ENCODE measurements around the gene GMIP. TPM values are rescaled to one million over a fixed set of nuclear protein-coding genes. Genes with fewer than 3 reads are reported as not detected.
A peak's percentile ranks its signal among the peaks of the same experiment; 100 is the strongest.
"Not testable (repeated sequence)": the region's sequence is repeated elsewhere in the genome, so short reads cannot be mapped to it uniquely, and the experiment has no call there.

GMIP gene
- total and polyA plus RNA-seq, 11 donors, result 1.1 to 21.7 (median 2.5) TPM

- Histone ChIP-seq H3K27me3 (no peaks in the 10 kb centered on the region), H3K4me3 (no peak overlapping the region), H3K36me3 (peaks cover 5 to 73% (median 16%) of the 10 kb centered on the region in 9 donors), H3K4me1 (peaks cover 0 to 10% (median 7%) of the 10 kb centered on the region in 12 donors), H3K9me3 (peaks cover 0 to 52% (median 4%) of the 10 kb centered on the region in 12 donors), H3K27ac (no peak overlapping the region)
- TF ChIP-seq POLR2A (IDR thresholded peaks at IDR 0.05), result no peak
- no peak for TF ChIP-seq CTCF (IDR thresholded peaks at IDR 0.05)
- DNase-seq (no peak), ATAC-seq (no peak)
- intact Hi-C loops (cut with DNase I), result no loop called here
- 96 to 100% (median 98%) methylated on average over 6 of the region's 6 CpGs for WGBS, 4 donors
These were observed 30.9 kb upstream of the GMIP start for GRCh38 chr19:19674315-19674714.

- TF ChIP-seq POLR2A (IDR thresholded peaks at IDR 0.05), result no peak
- no peak for TF ChIP-seq CTCF (IDR thresholded peaks at IDR 0.05)
- Histone ChIP-seq H3K9me3 (peaks cover 0 to 37% (median 0%) of the 10 kb centered on the region in 12 donors), H3K36me3 (peaks cover 0 to 58% (median 4%) of the 10 kb centered on the region in 9 donors), H3K4me3 (no peak overlapping the region), H3K4me1 (peaks cover 0 to 18% (median 9%) of the 10 kb centered on the region in 12 donors), H3K27ac (no peak overlapping the region), H3K27me3 (no peaks in the 10 kb centered on the region)
- WGBS, 4 donors, result 92 to 95% (median 94%) methylated on average over 3 of the region's 3 CpGs
- no peak for ATAC-seq
- DNase-seq, result no peak
- intact Hi-C loops (cut with DNase I), result no loop called here
These were observed 29.4 kb upstream of the GMIP start for GRCh38 chr19:19672816-19673215.

- Histone ChIP-seq H3K27me3 (no peaks in the 10 kb centered on the region), H3K27ac (peak overlapping the region in 1 of 12 donors; percentile 94), H3K4me1 (peaks cover 0 to 22% (median 9%) of the 10 kb centered on the region in 12 donors), H3K36me3 (peaks cover 0 to 30% (median 0%) of the 10 kb centered on the region in 9 donors), H3K9me3 (peaks cover 0 to 25% (median 0%) of the 10 kb centered on the region in 12 donors), H3K4me3 (peak overlapping the region in 6 of 12 donors; percentile 81 to 100 (median 92))
- TF ChIP-seq POLR2A (IDR thresholded peaks at IDR 0.05), result no peak
- TF ChIP-seq CTCF (IDR thresholded peaks at IDR 0.05), result no peak
- DNase-seq (no peak), ATAC-seq (no peak)
- WGBS, 4 donors, result 71 to 81% (median 78%) methylated on average over 10 of the region's 10 CpGs
- intact Hi-C loops (cut with DNase I), result loop anchor here in 1 of 10 donors (2.0 kb wide), 1 partner anchor 107 kb away; no protein-coding TSS in a partner anchor
These were observed 26.7 kb upstream of the GMIP start for GRCh38 chr19:19670070-19670551.

GRCh38 chr19:19668230-19669012 is 25.0 kb upstream of the GMIP start, which contains the start of gene ZNF101:
Gene ZNF101, plus strand, starts transcription at chr19:19668839. Its CDS starts 125 bp downstream, at chr19:19668964.
- peaks cover 0 to 28% (median 11%) of the 10 kb centered on the region in 12 donors for H3K4me1 ChIP-seq
- ATAC-seq (peak; percentile 69 to 86 (median 85)), DNase-seq (peak; percentile 94 to 96 (median 95))
- peak in 1 of 2 donors; percentile 54 for TF ChIP-seq POLR2A (IDR thresholded peaks at IDR 0.05)
- TF ChIP-seq CTCF (IDR thresholded peaks at IDR 0.05), result no peak
- H3K36me3 ChIP-seq, result peaks cover 0 to 16% (median 0%) of the 10 kb centered on the region in 9 donors
- WGBS, 4 donors, result 4 to 12% (median 5%) methylated on average over 18 to 36 of the region's 36 CpGs
- H3K9me3 ChIP-seq, result peaks cover 0 to 8% (median 0%) of the 10 kb centered on the region in 12 donors
- H3K27me3 ChIP-seq, result no peaks in the 10 kb centered on the region
- peak within 1 kb of the TSS in 11 of 12 donors; percentile 19 to 94 (median 81) for H3K27ac ChIP-seq
- intact Hi-C loops (cut with DNase I), result loop anchor here in 3 of 10 donors (5.0 to 10.0 kb wide), 4 partner anchors 64 to 256 kb away; partner anchors contain the start of genes ZNF14 (in 1 of the 3) and ZNF253 (in 1 of the 3)
- H3K4me3 ChIP-seq, result peak within 1 kb of the TSS; percentile 57 to 100 (median 87)

- not testable (repeated sequence) for H3K36me3 ChIP-seq, H3K9me3 ChIP-seq, H3K27me3 ChIP-seq, H3K27ac ChIP-seq, DNase-seq, H3K4me3 ChIP-seq, ATAC-seq
- intact Hi-C loops (cut with DNase I), result loop anchor here in 3 of 10 donors (5.0 to 10.0 kb wide), 4 partner anchors 67 to 259 kb away; partner anchors contain the start of genes ZNF14 (in 1 of the 3) and ZNF253 (in 1 of the 3)
- 94 to 98% (median 97%) methylated on average over 22 of the region's 22 CpGs for WGBS, 4 donors
- H3K4me1 ChIP-seq, result peaks cover 0 to 49% (median 30%) of the 10 kb centered on the region in 12 donors
These were observed 22.0 kb upstream of the GMIP start for GRCh38 chr19:19665420-19665948.

Data from heart left ventricle (tissue), 16 donors.